GM21529 (cell line): ENCODE data around the gene WWC2.
"Not testable (repeated sequence)": the region's sequence is repeated elsewhere in the genome, so short reads cannot be mapped to it uniquely, and the experiment has no call there.

Experiments used
- ATAC-seq: cut with Tn5 transposase; IDR thresholded peaks from one replicate; pipeline ENCODE4 v1.9.1; 2021; ENCODE audit not compliant: unreplicated experiment

The WWC2 gene

DNA sequence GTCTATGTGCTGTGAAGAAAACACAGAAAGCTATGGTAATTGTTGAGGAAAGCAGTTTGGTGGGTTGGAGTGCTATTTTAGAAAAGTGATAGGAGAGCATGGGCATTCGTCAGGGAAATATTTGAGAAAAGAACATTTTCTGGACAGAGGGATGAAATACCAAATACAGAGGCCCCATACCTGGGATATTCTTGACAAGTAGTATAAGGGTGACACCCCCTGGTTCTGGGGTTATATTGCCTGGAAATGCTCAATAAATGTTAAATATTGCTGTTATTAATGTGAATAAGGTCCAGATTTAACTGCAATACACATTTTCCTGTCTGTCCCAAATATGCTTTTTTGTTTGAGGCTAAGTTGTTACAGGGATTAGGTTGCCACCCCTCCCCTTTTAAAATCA is 42.9 kb downstream of the WWC2 start:
- no peak for ATAC-seq

DNA sequence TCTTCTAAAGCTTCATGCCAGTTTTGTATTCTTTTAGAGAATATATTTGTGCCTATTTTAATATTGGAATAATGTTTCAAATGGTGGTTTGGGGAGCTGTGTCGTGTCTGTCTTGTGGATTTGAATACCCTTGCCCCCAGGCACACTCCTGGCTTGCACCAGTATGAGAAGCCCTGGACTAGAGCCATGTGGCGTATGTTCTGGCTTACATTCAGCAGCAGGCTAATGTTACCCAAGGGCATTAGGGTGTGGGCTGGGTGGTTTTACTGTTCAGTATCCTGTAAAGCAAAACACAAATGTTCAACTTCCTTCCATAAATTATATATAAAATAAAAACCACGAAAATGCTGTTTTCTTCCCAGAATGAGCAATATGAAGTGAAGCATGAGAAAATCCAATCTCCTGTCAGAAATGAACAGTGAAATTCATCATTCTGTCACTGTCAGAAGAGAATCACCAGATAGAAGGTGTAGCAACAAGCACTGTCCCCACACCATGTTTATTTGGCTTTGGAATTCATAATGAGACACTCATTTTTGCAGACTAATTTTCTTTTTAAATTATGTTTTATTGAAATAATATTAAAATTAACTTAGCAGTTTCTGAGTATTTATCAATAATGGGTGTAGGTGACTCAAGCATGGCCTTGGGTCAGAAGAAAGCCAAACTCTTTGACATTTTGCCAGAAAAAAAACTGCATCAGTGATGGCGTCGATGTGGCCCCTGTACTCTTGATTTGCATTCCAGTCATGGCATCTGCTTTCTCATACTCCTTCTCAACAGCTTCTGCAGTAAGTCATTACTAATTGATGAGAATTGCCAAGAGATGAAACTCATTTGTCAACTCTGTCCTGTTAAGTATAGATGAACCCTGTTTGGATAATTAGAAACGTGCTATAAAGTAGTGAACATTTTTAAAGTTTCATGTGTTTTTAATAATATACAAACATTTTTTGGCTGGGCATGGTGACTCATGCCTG is 43.8 kb downstream of the WWC2 start:
- no peak for ATAC-seq

DNA sequence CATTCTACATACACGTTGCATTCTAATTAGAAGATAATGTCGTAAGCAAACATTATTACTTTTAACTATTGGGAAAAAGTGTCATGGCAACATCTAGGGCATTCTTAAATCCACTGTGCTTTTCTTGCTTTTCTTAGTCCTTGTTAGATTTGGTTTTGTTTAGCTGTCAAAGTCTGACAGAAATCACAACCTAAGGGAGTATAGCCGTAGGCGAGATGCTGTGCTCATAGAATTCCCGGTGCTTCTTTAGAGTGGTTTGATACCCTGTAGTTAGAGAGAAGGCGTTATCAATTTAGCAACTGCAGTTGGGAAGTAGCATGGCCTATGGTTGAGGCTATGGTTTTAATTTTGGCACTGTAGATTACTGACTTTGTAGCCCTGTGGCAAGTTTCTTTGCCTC is 45.7 kb downstream of the WWC2 start:
- no peak for ATAC-seq

DNA sequence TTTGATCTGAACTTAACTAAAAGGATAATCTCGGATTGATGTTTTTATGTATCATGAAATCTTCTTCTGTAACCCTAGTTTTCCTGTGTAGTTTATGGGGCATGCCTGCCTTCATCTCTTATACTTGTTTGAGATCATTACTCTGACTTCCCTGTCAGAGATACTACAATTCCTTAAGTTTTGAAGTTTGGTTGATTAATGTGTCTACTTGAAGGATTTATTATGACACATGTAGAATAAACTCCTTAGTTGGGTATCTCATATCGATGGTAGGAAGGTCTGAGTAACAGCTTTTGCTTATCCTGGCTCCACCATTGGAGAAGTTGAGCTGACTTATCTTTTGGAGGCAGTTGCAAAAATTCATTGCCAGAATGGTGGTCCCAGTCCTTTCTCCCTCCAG is 46.7 kb downstream of the WWC2 start:
- ATAC-seq = no peak

DNA sequence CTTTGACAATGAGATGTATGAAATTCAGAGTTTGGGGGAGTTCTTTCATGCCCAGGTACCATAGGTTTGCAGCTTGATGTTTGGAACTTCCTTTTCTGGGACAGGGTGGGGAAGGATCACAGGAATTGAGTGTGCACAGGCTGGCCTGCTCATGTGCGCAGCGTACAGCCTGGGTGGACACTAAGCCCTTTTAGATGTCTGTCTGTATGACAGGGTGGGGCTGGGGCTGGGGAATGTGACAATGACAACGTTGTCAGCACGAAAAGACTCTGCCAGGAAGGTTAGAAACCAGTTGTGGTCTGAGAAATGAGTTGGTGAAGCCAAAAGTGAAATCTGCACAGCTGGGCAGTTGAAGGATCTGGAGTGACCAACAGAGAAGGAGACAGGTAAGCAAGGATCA is 47.4 kb downstream of the WWC2 start:
- ATAC-seq = no peak

DNA sequence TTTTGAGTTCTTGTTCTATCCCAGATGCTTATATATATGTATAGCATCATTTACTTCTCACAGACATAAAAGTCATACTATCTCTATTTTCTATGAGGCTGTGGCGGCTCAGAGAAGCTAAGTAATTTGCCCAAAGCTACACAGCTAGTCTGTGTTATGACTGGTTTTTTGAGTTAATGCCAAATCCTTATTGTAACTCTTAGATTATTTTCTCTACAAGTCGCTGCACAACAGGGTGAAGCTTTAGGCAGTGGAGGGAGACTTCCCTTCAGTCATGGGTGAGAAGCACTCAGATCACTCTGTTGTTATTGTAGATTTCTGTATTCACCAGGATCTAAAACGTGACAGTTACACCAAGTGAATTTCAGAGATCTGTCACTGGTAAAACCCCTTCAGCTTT is 48.1 kb downstream of the WWC2 start:
- no peak for ATAC-seq

DNA sequence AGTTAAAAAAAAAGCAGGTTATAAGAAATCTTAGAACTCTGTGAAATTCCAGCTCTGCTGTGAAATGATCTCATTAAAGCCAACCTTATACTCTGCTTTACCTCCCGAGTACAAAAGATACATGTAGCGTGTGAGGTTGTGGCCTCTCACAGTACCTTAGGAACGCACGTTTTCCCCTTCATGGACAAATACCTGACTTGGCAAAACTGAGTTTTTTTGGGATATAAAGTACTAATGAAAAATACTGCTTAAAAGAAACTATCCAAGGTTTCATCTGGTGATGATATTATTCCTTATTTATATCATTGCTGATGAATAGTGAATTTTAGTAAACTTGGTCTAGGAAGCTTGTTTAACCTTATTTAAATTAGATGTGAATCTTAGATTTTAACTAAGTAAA is 48.9 kb downstream of the WWC2 start:
- no peak for ATAC-seq

DNA sequence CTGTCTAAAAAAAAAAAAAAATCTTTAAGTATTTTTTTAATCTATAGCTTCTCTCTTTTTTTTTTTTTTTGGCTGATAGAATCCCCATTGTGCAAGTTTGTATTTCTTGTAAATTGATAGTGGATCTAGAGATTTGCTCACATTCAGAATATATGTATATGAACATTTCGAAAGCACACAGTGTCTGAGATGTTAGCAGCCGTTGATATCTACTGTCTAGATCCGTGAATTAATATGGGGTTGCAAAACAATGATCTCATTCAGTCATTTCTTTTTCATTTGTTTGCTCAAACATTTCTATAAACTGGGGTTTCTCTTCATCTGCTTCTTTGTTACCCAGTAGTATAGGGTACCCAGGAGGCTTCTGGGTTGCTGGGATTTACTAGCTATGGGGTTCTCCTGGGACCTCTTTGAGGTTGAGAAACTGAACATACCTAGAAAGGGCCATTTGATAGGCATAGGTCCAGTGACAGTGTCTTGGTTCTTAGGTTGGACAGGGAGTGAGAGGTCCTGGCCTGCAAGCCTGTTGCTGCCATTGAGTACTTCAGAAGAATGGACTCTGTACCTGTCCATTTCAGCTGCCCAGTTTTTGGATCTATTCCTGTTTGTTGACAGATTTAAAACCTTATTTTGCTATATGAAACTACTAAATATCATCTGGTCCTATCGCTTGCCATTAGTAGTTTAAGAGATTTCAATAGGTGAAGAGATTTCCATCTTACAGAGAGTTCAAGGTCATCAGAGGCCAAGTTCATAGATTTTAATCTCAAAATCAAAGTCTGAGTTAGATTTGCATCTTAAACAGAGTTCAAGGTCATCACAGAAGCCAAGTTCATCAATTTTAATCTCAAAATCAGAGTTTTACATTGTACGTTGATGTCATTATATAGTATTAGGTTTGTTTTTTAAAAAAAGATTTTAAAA is 50.8 kb downstream of the WWC2 start:
- ATAC-seq = no peak

DNA sequence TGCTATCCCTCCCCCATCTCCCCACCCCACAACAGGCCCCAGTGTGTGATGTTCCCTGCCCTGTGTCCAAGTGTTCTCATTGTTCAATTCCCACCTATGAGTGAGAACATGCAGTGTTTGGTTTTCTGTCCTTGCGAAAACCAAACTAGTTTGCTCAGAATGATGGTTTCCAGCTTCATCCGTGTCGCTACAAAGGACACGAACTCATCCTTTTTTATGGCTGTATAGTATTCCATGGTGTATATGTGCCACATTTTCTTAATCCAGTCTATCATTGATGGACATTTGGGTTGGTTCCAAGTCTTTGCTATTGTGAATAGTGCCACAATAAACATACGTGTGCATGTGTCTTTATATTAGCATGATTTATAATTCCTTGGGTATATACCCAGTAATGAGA is 51.6 kb downstream of the WWC2 start:
- not testable (repeated sequence) for ATAC-seq

DNA sequence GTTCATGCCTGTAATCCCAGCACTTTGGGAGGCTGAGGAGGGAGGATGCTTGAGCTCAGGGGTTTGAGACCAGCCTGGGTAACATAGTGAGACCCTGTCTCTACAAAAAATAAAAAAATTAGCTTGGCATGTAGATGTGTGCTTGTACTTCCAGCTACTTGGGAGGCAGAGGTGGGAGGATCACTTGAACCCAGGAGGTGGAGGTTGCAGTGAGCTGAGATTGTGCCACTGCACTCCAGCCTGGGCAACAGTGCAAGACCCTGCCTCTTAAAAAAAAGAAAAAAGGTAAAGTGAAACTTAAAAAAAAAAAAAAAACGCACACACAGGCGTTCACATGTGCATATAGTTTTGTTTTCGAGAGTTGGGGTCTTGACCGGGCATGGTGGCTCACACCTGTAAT is 53.2 kb downstream of the WWC2 start:
- ATAC-seq = not testable (repeated sequence)

DNA sequence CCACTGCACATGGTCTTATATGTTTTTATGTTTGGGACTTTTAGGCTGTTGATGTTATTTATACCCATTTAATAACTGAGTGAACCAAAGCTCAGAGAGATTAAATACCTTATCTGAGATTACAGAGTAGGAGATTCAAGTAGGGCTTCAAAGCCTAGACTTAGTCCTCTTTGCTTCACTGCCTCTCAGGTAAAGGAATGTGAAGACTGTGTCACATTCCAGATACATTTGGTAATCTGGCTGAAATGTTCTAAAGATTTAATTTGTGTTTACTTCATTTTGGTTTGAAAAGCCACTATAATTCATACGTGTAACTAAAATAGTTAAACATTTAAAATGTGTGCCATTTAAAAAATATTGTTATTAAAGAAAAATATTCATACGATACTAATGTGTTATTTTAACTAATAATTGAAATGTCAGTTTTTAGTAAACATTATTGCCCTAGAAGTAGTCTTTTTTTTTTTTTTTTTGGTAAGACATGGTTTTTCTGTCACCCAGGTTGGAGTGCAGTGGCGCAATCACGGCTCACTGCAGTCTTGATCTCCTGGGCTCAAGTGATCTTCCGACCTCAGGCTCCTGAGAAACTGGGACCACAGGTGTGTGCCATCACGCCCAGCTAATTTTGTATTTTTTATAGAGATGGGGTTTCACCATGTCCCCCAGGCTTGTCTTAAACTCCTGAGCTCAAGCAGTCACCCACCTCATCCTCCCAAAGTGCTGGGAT is 54.3 kb downstream of the WWC2 start:
- no peak for ATAC-seq

DNA sequence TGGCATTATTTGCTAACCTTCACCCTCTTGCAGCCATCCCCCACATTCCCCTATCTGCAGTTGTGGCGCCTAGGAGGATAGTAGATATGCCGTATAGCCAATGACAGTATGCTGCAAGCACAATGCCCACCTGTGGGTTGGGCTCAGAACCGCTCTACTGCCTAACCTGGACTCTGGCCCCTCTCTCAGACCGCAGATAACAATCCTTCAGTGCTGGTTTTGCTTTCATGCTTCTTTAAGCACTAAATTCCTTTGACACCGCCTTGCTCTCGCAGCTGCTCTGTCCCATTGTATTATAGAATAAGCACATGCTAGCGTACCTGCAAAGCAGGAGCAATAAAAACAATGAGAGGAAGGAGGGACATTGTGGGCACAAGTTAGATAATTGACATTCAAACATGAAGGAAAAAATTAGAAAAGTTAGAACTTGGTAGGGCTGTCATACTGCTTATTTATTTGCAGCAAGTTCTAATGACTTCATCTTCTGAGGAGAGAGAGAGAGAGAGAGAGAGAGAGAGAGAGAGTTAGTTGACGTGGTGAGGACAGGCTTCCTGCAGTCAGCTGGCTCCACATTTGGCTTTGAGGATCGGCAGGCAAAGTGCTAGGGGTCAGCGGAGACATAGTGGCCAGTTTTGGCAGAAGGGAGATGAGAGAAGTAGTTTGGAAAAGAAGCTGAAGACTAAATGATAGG is 55.8 kb downstream of the WWC2 start:
- ATAC-seq = no peak

DNA sequence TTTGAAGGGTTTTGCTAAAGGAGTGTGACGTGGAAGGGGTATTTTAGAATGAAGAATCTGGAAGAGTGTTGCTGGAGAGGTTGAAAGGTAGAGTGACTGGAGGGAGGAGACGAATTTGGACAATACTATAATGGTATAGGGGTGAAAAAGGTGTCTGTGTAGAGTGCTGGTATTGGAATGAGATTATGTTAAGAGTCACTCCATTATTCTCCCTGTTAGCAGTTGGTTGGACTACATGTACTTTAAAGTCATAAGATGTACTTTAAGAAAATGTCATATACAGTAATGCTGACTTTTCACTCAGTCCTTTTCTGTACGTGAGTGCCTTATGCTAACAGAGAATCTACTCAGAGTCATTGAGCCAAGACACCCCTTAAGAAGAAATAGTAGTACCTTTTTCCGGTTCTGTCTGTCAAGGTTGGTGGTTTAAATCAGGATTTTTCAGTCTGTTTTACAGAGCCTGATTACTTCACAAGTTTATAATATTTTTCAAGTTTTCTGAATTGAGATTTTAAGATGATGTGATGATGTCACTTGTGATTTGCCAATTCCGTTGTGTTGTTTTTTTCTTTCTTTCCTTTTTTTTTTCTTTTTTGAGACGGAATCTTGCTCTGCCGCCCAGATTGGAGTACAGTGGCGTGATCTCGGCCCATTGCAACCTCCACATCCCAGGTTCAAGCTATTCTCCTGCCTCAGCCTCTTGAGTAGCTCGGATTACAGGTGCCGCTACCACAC is 56.6 kb downstream of the WWC2 start:
- no peak for ATAC-seq

DNA sequence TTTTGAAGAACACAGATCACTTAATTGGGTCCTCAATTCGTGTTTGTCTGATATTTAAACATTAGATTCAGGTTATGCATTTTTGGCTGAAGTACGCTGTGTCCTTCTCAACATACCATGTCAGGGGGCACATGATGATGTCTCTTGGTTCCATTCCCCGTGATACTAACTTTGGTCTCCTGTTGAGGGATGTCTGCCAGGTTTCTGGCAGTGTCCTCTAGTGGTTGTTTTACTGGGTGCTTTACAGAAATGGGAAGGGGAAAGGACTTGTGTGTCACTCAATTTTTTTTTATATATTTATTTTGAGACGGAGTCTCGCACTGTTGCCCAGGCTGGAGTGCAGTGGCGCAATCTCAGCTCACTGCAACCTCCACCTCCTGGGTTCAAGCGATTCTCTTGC is 58.2 kb downstream of the WWC2 start:
- no peak for ATAC-seq

DNA sequence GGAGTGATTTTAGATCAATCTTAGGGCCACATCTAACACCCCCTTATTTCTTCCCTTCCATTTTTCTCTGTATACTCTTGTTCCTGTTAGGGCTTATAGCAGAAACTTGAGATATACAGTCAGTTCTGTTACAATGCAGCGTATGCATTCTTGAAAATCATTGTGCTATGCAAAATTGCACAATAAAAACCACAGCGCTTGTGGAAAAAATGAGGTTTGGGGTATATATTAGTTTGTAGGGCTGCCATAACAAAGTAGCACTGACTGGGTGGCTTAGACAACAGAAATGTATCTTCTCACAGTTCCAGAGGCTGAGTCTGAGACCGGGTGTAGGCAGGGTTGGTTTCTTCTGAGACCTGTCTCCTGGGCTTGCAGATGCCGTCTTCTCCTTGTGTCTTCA is 59.0 kb downstream of the WWC2 start:
- ATAC-seq = no peak

DNA sequence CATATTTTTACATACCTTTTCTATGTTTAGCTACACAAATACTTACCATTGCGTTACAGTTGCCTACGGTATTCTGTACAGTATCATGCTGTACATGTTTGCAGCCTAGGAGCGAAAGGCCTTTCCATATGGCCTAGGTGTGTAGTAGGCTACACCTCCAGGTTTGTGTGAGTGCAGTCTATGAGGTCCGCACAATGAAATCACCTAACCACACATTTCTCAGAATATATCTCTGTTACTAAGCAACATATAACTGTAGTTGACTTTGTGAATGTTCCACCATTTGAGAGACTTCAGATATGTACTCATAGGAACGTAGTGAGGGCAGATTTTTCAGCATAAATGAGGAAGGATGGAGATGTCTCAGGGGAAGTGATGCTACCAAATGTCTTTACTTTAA is 62.6 kb downstream of the WWC2 start:
- ATAC-seq = no peak

DNA sequence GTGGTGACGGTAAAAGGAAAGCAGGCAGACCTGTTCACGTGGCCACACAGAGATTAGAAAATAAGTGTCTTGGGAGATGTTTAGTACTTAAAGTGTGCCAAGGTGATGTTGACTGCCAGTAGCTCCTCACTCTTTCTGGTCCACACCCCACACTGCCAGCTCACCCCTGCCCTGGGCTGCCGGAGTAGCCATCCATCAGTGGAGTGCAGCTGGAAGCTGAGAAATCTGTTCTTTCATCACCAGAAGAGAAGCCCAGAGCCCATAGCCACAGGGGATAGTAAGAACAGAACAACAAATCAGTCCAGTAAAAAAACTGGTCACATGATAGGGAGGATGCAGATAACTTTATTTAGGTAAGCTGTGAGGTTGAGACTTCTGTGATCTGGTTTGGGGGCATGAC is 64.1 kb downstream of the WWC2 start:
- ATAC-seq = no peak

DNA sequence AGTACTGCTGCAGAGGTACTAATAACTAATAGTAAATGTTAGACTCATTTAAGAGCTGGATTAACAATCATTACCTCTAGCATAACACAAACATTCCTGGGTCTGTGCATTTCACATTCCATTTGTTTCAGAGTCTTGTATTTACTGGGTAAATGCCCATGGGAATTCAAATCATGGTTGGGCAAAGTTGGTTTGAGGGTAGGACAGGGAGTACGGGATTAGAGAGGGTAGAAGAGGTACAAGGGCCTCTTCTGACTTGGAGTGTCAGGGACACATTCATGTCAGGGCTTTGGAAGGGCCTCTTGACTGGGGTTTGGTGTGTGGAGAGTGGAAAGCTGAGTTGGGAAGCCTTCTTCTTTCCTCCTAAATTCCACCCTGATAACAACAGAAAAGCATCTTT is 65.9 kb downstream of the WWC2 start:
- ATAC-seq = no peak

DNA sequence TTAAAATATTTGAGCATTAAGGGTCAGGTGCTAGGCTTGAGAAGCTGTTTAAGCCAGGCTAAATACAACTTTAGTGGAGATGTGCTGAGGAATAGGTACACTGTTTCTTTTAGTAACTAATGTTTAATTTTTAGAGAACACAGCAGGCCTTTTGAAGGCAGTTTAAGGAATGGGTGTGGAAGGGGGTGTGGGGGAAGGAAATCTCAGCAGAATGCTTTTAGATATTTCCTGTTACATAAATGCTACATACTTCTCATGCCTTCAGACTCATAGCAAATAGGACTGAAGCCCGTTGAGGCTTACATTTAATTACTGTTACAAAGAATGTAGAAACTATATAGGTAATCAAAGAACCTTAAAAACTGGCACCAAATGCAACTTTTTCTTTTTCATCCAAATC is 66.3 kb downstream of the WWC2 start:
- ATAC-seq = no peak

DNA sequence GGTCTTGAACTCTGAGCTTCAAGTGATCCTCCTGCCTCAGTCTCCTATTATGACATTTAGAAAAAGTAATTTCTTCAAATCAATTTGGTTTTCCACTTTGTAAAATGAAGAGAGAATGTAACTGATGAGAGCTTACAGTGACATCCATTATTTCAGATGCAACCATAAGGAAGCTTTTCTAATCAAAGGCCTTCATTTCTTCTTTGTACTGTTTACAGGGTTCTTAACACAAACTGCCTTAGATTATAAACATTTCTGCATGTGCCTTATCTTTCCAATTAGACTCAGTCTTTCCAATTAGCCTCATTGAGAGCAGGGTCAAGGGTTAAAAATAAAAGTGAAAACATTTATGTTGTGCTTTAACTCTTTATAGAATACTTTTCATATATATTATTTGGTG is 71.8 kb downstream of the WWC2 start:
- no peak for ATAC-seq
